Astrocyte (in vitro differentiated cells and primary cell): ENCODE measurements around the gene FAM193B.

ENCODE experiments used
- EZH2 ChIP-seq: IDR thresholded peaks from 2 replicates; pipeline ENCODE4 v1.6.1; 2012; ENCODE audit warnings: mild to moderate bottlenecking, low read length, inconsistent platforms; ENCODE audit not compliant: insufficient read depth
- TF ChIP-seq, protein P1 (sequence below): IDR thresholded peaks from 2 replicates; pipeline ENCODE4 v1.5.1; 2011; ENCODE audit warnings: low read depth, mild to moderate bottlenecking, inconsistent platforms, low read length, moderate library complexity; ENCODE audit not compliant: insufficient read depth

DNA sequence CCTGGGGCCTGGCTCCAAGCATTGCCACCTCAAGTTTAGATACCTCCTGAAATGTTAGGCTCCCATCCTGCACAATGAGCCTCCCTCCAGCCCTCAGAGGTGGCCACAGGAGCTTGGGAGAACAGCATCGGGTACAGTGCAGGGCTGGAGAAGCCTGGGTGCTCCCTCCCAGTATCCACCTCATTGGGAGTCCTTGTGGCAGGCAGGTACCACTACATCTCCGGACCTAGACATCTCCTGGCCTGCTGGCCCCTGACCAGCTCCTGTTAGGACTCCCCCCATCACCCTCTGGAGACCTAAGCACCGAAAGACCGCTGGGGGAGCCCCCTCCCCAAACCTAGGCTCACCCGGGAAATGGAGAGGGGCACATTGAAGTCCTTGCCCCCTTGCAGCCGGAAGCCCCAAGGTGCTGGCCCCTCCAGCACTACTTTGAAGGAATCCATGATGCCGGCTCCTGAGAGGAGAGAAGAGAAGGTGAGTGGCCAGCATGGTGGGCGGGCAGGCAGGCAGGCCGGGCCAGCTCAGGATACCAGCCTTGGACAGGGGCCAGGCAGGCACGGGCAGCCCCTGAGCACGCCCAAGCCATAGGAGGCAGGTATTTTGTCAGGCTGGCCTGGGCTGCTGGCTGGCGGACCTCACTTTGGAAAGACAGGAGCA is 58.2 kb downstream of the FAM193B start:
- no peak for TF ChIP-seq EZH2
- TF ChIP-seq, protein P1, sequence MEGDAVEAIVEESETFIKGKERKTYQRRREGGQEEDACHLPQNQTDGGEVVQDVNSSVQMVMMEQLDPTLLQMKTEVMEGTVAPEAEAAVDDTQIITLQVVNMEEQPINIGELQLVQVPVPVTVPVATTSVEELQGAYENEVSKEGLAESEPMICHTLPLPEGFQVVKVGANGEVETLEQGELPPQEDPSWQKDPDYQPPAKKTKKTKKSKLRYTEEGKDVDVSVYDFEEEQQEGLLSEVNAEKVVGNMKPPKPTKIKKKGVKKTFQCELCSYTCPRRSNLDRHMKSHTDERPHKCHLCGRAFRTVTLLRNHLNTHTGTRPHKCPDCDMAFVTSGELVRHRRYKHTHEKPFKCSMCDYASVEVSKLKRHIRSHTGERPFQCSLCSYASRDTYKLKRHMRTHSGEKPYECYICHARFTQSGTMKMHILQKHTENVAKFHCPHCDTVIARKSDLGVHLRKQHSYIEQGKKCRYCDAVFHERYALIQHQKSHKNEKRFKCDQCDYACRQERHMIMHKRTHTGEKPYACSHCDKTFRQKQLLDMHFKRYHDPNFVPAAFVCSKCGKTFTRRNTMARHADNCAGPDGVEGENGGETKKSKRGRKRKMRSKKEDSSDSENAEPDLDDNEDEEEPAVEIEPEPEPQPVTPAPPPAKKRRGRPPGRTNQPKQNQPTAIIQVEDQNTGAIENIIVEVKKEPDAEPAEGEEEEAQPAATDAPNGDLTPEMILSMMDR, result peak; percentile 29
